ENCODE results near the gene COL17A1.

COL17A1 gene

DNA sequence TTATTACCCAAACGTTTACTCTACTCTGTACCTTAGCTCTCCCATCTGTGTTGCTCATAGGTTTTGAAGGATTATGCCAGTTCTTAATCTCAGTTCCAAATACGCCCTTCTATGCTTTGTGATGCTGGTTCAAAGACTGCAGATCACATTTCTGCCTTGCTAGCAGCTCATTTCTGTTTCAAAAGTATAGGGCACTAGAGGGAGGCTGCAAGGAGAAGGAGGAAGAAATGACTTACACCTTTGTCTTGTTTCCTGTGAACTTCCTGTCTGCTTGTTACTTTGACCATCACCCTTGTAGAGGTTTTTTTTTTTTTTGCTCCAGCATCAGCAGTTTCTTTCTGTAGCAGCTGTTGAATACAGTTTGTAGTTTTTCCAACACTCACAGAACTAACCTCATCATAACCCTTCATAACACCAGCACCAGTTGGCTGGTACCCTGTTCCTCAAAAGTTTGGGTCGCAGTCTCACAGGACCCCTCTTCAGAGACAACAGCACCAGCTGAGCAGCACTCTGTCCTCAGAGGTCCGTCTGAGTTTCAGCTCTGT, 102.2 kb downstream of the COL17A1 start:
- DNase-seq, result no peak

DNA sequence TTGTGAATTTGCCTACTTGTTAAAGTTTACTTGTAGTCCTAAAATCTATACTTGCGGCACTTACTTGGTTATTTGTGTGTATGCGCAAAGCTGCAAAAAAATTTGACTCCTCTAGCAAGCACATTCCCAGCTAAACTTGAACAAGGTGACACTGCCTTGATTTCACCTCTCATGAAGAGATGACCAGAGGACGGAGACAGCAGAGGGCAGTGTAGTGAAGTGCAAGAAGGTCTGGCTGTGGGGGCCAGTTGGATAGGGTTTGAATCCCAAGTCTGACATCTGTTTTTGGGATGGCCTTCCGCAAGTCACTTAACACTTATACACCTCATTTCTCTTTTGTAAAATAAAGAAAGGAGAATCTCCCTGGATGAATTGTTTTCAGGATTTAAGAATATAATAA, 103.0 kb downstream of the COL17A1 start:
- no peak for DNase-seq

Measured in NCI-H446 treated with DMSO at 0.1 percent for 48 hours (cell line).